Psoas muscle (tissue), 8 donors: ENCODE results near the gene PDE4C. TPM values are rescaled to one million over a fixed set of nuclear protein-coding genes. Genes with fewer than 3 reads are reported as not detected.

Source experiments
- ATAC-seq, 4 donors: fragments of 200-7000 bp; cut with Tn5 transposase; one replicate each; pipeline ENCODE4 v1.9.1; 2020; ENCODE audit warnings: moderate library complexity in 3 of 4, mild to moderate bottlenecking in 2 of 4
- DNase-seq, 2 donors: peaks; one replicate each; pipeline ENCODE4 v3.0.0-alpha.2; 2020
- H3K27ac ChIP-seq: fragments of 200-600 bp; one replicate; pipeline ENCODE4 v1.8.0; 2022
- H3K27me3 ChIP-seq, 3 donors: fragments of 200-600 bp in 1 of 3; one replicate each; pipeline versions ENCODE4 v1.6.1 to v1.8.0; 2013 to 2022; ENCODE audit warnings: low read length in 2 of 3, mild to moderate bottlenecking in 2 of 3, moderate library complexity in 1 of 3; ENCODE audit not compliant: insufficient read depth in 3 of 3
- H3K36me3 ChIP-seq, 2 donors: fragments of 200-600 bp in 1 of 2; one replicate each; pipeline versions ENCODE4 v1.6.1 to v1.8.0; 2013 to 2022; ENCODE audit warnings: low read depth in 1 of 2, mild to moderate bottlenecking in 1 of 2, moderate library complexity in 1 of 2; ENCODE audit not compliant: insufficient read depth in 1 of 2
- H3K4me1 ChIP-seq: fragments of 200-600 bp; one replicate; pipeline ENCODE4 v1.8.0; 2022
- H3K4me3 ChIP-seq: fragments of 200-600 bp; one replicate; pipeline ENCODE4 v1.8.0; 2022; ENCODE audit warnings: mild to moderate bottlenecking
- H3K9me3 ChIP-seq: fragments of 200-600 bp; one replicate; pipeline ENCODE4 v1.8.0; 2022
- WGBS, 3 donors: extraction: QIAGEN DNeasy Blood & Tissue Kit; methylation state at CpG; one replicate each; pipeline versions ENCODE4 v1.1.6 to v1.1.7; 2013; 5-methylcytosine and 5-hydroxymethylcytosine counted together
- intact Hi-C, 2 donors: fragments of 100-400 bp; cut with DNase I; formaldehyde crosslinking; loops; one replicate each; pipeline versions ENCODE4 v1.11.0 to v1.14.2; 2022
- long read RNA-seq, 2 donors: library from polyadenylated mRNA; unstranded; transcript quantifications; one replicate each; pipeline ENCODE4 v2.0.0, GENCODE V29; 2021
- polyA plus RNA-seq, 3 donors: library from polyadenylated mRNA; stranded (reverse); fragments of 200-250 nt; gene quantifications; one replicate each; pipeline ENCODE4 v1.2.3, GENCODE V29; 2013
- total RNA-seq, 4 donors: library from RNA; stranded (reverse); fragmentation: NEBNext Ultra II Directional in 2 of 4; extraction: Animal tissue kit (Norgen Biotek cat#: 25700) in 2 of 4; gene quantifications; one replicate each; pipeline versions ENCODE4 v1.2.1 to v1.2.4, GENCODE V29; 2021 to 2023
- TF ChIP-seq, protein P1 (sequence below): fragments of 200-600 bp; IDR thresholded peaks from one replicate; pipeline ENCODE4 v1.8.0; 2022; ENCODE audit warnings: antibody characterized with exemption
- donor health status: healthy with polysubstance abuse.
- donor health status: DM: no; HTN: no; CAD: no; lungs with moderate emphysema.
- donor health status: Bipolar disorder and iron deficiency.
- donor health status: healthy.
- donor health status: DM: yes; HTN: yes; CAD: no.
- donor health status: DM: no; HTN: no; CAD: no.
- donor health status: DM: no; HTN: no; CAD: no.
- donor health status: DM: yes; HTN: yes; CAD: no.

PDE4C gene
- total RNA-seq (1 to 10 TPM in 1 of 4 donors, under 1 TPM in 3; 0.27 to 2.5 (median 0.86) TPM), polyA plus RNA-seq (under 1 TPM; 0.43 to 0.86 (median 0.86) TPM)
- long read RNA-seq, donor 1, partial matches to known transcripts: 0 of 1 reads
- long read RNA-seq, donor 1, other reads (novel, unspliced or antisense): 0 of 1 reads
- long read RNA-seq, donor 2, partial matches to known transcripts: 0 of 1 reads
- long read RNA-seq, donor 2, other reads (novel, unspliced or antisense): 0 of 1 reads

DNA sequence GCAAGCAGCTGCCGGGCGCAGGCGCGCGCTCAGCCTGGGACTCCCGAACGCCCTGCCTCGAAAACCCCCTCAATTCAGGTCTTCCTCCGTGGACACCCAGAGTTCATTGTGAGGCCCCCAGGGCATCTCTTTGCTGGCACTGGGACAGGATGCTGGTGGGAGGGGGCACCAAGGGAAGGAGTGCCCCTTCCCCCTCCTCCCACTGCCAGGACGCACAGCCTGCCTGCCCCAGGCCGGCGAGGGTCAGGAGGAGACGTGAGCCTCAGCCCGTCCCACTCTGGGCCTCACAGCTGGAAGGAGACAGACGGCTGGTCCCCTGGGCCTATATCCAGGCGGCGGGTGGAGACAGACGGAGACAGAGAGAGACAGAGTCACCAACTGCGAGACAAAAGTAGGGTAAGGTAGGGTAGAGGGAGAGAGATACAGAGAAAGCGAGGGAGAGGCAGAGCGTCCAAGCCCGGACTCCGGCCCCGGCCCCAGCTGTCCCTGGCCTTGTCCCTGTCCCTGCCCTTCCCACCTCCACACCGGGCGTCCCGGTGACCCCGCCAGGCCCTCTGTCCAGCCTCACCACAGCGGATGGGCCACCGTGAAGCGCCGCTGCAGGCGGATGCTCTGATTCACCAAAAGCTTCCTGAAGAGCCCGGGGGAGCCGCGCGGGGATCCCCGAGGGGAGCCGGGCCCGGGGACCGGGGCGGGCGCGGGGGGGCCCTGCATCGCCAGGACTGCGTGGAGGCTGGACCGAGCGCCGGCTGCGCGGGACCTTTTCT is at the start of gene PDE4C:
Gene PDE4C, minus strand, starts transcription at position 737 of the 767 bp plus-strand sequence. Its CDS starts 23 bp downstream, at position 714.
- DNase-seq (peak; percentile 26 to 74), ATAC-seq (no peak)
- H3K9me3 ChIP-seq: no peaks in the 10 kb centered on the region
- no peaks in the 10 kb centered on the region for H3K36me3 ChIP-seq
- H3K4me3 ChIP-seq: peak within 1 kb of the TSS; percentile 65
- peaks cover 27% of the 10 kb centered on the region for H3K4me1 ChIP-seq
- intact Hi-C loops: loop anchor here in 1 of 2 donors (10.0 kb wide), 1 partner anchor 189 kb away; the partner anchor contains the start of gene SSBP4
- TF ChIP-seq, protein P1, sequence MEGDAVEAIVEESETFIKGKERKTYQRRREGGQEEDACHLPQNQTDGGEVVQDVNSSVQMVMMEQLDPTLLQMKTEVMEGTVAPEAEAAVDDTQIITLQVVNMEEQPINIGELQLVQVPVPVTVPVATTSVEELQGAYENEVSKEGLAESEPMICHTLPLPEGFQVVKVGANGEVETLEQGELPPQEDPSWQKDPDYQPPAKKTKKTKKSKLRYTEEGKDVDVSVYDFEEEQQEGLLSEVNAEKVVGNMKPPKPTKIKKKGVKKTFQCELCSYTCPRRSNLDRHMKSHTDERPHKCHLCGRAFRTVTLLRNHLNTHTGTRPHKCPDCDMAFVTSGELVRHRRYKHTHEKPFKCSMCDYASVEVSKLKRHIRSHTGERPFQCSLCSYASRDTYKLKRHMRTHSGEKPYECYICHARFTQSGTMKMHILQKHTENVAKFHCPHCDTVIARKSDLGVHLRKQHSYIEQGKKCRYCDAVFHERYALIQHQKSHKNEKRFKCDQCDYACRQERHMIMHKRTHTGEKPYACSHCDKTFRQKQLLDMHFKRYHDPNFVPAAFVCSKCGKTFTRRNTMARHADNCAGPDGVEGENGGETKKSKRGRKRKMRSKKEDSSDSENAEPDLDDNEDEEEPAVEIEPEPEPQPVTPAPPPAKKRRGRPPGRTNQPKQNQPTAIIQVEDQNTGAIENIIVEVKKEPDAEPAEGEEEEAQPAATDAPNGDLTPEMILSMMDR: no peak
- H3K27me3 ChIP-seq: peaks cover 0 to 3% (median 0%) of the 10 kb centered on the region in 3 donors
- peak within 1 kb of the TSS; percentile 69 for H3K27ac ChIP-seq
- 7 to 15% (median 9%) methylated on average over 32 to 51 of the region's 51 CpGs for WGBS, 3 donors

DNA sequence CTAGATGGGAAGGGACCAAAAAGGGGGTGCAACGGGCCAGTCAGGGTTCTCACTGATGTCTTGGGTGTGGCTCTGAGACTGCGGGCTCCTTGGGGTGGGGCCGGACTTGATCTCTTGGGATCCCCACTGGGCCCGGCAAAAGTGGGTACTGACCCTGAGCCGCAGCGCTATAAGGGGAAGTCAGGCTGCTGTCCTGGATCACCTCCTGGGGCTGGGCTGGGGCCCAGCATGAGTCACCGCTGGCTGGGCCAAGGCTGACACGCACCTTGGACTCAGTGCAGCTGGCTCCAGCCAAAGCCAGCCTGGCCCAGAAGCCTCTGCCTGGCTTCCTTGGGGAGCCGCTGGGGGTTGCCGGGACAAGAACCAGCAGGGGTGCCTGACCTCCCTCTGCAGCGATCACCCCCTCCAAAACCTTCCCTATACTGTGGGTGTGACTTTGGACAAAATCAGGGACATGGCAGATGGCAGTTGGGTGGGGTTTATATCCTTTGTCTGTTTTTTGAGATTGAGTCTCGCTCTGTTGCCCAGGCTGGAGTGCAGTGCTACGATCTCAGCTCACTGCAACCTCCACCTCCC is 48.6 kb upstream of the PDE4C start:
- H3K27ac ChIP-seq: peak overlapping the region; percentile 88
- WGBS, 3 donors: 4 to 14% (median 10%) methylated on average over 11 to 13 of the region's 13 CpGs
- no peaks in the 10 kb centered on the region for H3K9me3 ChIP-seq
- no peaks in the 10 kb centered on the region for H3K27me3 ChIP-seq
- intact Hi-C loops: no loop called here
- ATAC-seq (peak; percentile 86 to 91 (median 88)), DNase-seq (peak; percentile 90 to 95)
- TF ChIP-seq, protein P1: no peak
- H3K4me1 ChIP-seq: peaks cover 53% of the 10 kb centered on the region
- H3K36me3 ChIP-seq: peaks cover 0 to 12% of the 10 kb centered on the region in 2 donors
- H3K4me3 ChIP-seq: peak overlapping the region; percentile 24

DNA sequence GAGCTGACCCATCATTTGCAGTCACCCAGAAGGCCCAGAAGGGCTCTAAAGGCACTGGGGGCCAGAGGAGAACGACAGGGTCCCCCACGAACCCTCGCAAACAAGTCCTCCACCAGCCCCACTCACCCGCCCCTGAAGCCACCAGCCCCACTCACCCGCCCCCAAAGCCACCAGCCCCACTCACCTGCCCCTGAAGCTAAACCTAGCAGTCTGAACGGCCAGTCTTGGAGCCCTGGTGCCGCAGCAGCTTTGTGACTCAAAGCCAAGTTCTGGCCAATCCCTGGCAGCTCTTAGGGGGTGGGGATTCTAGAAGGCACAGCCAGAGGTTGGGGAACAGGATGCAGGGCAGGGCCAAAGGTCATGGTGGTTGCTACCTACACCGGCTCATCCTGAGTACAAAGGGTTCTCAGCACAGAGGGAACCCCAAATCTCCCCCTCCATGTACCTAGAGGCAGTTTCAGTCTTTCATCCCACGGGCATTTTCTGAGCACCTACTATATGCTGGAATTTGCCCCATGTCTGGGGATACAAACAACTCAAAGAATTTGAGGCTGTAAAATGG is 48.1 kb upstream of the PDE4C start, which contains the start of gene IQCN:
Gene IQCN, minus strand, starts transcription at position 234 of the 562 bp plus-strand sequence. CDS start 4,974 bp downstream, outside the sequence.
- H3K4me1 ChIP-seq: peaks cover 52% of the 10 kb centered on the region
- peak within 1 kb of the TSS; percentile 24 for H3K4me3 ChIP-seq
- intact Hi-C loops: no loop called here
- H3K36me3 ChIP-seq: peaks cover 0 to 12% of the 10 kb centered on the region in 2 donors
- TF ChIP-seq, protein P1: no peak
- peak within 1 kb of the TSS; percentile 88 for H3K27ac ChIP-seq
- DNase-seq: peak in 1 of 2 donors; percentile 67
- peak; percentile 18 to 34 (median 20) for ATAC-seq
- no peaks in the 10 kb centered on the region for H3K9me3 ChIP-seq
- no peaks in the 10 kb centered on the region for H3K27me3 ChIP-seq
- WGBS, 3 donors: 54 to 64% (median 60%) methylated on average over 9 of the region's 9 CpGs

DNA sequence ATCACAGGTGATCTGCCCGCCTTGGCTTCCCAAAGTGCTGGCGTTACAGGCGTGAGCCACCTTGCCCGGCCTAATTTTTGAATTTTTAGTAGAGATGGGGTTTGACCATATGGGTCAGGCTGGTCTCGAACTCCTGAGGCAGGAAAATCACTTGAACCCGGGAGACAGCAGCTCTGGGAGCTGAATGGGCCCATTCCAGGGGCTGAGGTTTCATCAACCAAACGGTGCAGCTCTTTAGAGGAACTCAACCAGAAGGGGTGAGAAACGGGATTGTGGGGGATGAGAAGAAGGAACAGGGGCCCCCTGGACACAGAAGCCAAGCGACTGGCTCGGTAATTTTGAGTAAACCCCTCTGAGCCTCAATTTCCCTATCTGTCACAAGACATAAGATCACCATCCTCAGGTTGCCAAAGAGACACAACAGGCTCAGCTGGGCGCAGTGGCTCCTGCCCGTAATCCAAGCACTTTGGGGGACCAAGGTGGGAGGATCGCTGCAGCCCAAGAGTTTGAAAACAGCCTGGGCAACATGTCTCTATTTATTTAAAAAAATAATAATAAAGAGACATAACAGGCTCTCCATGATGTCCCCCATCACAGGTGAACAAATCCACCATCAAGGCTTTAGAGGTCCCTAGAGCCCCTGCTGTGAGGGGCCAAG is 47.5 kb upstream of the PDE4C start:
- Histone ChIP-seq H3K9me3 (no peaks in the 10 kb centered on the region), H3K4me3 (no peak overlapping the region), H3K36me3 (peaks cover 0 to 9% of the 10 kb centered on the region in 2 donors), H3K4me1 (peaks cover 46% of the 10 kb centered on the region), H3K27me3 (no peaks in the 10 kb centered on the region), H3K27ac (no peak overlapping the region)
- ATAC-seq (no peak), DNase-seq (no peak)
- intact Hi-C loops: no loop called here
- WGBS, 3 donors: 94 to 95% (median 94%) methylated on average over 13 of the region's 13 CpGs
- TF ChIP-seq, protein P1: no peak
